Hepatocyte (in vitro differentiated cells): ENCODE measurements around the gene PTPRN2. TPM values are rescaled to one million over a fixed set of nuclear protein-coding genes. Genes with fewer than 3 reads are reported as not detected.

ENCODE experiments used
- DNase-seq: peaks from one replicate; pipeline ENCODE4 v3.0.0-alpha.2; 2016; ENCODE audit warnings: low spot score
- H2AFZ ChIP-seq: fragments of 200-600 bp; sonication (generic); 2 replicates; pipeline ENCODE4 v1.6.0; 2016; ENCODE audit warnings: antibody characterized with exemption, mild to moderate bottlenecking
- H3K27ac ChIP-seq: fragments of 200-600 bp; sonication (generic); 2 replicates; pipeline ENCODE4 v1.5.1; 2016; ENCODE audit warnings: mild to moderate bottlenecking
- H3K27me3 ChIP-seq: fragments of 200-600 bp; sonication (generic); 2 replicates; pipeline ENCODE4 v1.6.1; 2016
- H3K36me3 ChIP-seq: fragments of 200-600 bp; sonication (generic); replicated peaks from 2 replicates; pipeline ENCODE4 v1.5.1; 2016; ENCODE audit warnings: low read depth; ENCODE audit not compliant: insufficient read depth
- H3K4me1 ChIP-seq: fragments of 200-600 bp; sonication (generic); 2 replicates; pipeline ENCODE4 v1.5.1; 2016; ENCODE audit warnings: mild to moderate bottlenecking, moderate library complexity; ENCODE audit not compliant: insufficient read depth
- H3K4me2 ChIP-seq: fragments of 200-600 bp; sonication (generic); 2 replicates; pipeline ENCODE4 v1.6.0; 2016
- H3K4me3 ChIP-seq: fragments of 200-600 bp; sonication (generic); 2 replicates; pipeline ENCODE4 v1.5.1; 2016; ENCODE audit warnings: mild to moderate bottlenecking
- H3K79me2 ChIP-seq: fragments of 200-600 bp; sonication (generic); 2 replicates; pipeline ENCODE4 v1.6.0; 2017; ENCODE audit warnings: mild to moderate bottlenecking
- H3K9me2 ChIP-seq: fragments of 200-600 bp; sonication (generic); replicated peaks from 2 replicates; pipeline ENCODE4 v1.6.0; 2017; ENCODE audit warnings: mild to moderate bottlenecking; ENCODE audit not compliant: insufficient read depth
- H3K9me3 ChIP-seq: fragments of 200-600 bp; sonication (generic); 2 replicates; pipeline ENCODE4 v1.5.1; 2016; ENCODE audit warnings: low read depth, mild to moderate bottlenecking
- H4K20me1 ChIP-seq: fragments of 200-600 bp; sonication (generic); 2 replicates; pipeline ENCODE4 v1.6.0; 2016; ENCODE audit warnings: mild to moderate bottlenecking; ENCODE audit not compliant: insufficient read depth, poor library complexity, severe bottlenecking
- EZH2 ChIP-seq: fragments of 200-600 bp; sonication (generic); IDR thresholded peaks from 2 replicates; pipeline ENCODE4 v1.6.1; 2016; ENCODE audit warnings: antibody characterized with exemption, mild to moderate bottlenecking, borderline replicate concordance
- EZH2phosphoT487 ChIP-seq: fragments of 200-600 bp; sonication (generic); IDR thresholded peaks from one replicate; pipeline ENCODE4 v1.6.1; 2018; ENCODE audit warnings: antibody characterized with exemption, mild to moderate bottlenecking, low read depth, moderate library complexity; ENCODE audit not compliant: unreplicated experiment, severe bottlenecking
- WGBS: methylation state at CpG from one replicate; pipeline ENCODE4 v1.1.6; 2016; ENCODE audit warnings: low lambda C conversion rate; ENCODE audit errors: missing lambda C conversion rate; 5-methylcytosine and 5-hydroxymethylcytosine counted together
- polyA plus RNA-seq: library from polyadenylated mRNA; unstranded; fragments of >200 nt; fragmentation: Nextera tagmentation; extraction: Ambion mirVana; gene quantifications from 2 replicates; pipeline ENCODE4 v1.2.1, GENCODE V29; 2016
- total RNA-seq: library from RNA; depleted of rRNA; stranded (reverse); fragments of >200 nt; gene quantifications from 2 replicates; pipeline ENCODE4 v1.2.3, GENCODE V29; 2014
- TF ChIP-seq, protein P1 (sequence below): fragments of 200-600 bp; sonication (generic); IDR thresholded peaks from 2 replicates; pipeline ENCODE4 v1.5.1; 2016; ENCODE audit warnings: antibody characterized with exemption, mild to moderate bottlenecking; ENCODE audit not compliant: poor library complexity

PTPRN2 gene
- total and polyA plus RNA-seq, 2 experiments from 2014 or later, result 2.1 to 3.3 TPM

DNA sequence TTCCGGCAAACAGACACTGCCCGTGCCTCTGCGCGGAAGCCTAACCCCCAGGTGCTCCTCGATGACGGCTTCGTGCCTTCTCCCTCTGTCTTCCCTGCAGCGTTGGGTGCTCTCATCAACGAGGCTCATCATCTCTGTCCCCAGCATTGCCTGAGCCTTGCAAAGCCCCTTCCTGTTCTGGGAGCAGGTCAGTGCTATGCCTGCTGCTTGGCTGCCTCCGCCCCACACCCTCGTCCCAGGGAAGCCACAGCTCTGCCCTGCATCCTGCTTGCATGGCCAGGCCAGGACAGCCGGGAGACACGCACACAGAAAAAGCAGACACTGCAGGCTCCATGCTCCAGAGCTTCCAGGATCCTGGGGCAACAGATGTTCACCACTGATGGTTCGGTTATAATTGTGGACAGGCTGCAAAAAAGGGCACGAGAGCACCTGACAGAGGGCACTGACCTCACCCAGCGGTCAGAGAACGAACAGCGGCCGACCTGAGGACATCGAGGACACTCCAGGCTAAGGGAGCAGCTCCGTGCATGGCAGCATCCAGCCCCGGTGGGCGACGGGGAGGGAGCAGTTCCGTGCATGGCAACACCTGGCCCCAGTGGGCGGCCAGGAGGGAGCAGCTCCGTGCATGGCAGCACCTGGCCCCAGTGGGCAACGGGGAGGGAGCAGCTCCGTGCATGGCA is 265.5 kb downstream of the PTPRN2 start:
- no peak overlapping the region for H3K27ac ChIP-seq
- TF ChIP-seq EZH2phosphoT487, result no peak
- TF ChIP-seq, protein P1, sequence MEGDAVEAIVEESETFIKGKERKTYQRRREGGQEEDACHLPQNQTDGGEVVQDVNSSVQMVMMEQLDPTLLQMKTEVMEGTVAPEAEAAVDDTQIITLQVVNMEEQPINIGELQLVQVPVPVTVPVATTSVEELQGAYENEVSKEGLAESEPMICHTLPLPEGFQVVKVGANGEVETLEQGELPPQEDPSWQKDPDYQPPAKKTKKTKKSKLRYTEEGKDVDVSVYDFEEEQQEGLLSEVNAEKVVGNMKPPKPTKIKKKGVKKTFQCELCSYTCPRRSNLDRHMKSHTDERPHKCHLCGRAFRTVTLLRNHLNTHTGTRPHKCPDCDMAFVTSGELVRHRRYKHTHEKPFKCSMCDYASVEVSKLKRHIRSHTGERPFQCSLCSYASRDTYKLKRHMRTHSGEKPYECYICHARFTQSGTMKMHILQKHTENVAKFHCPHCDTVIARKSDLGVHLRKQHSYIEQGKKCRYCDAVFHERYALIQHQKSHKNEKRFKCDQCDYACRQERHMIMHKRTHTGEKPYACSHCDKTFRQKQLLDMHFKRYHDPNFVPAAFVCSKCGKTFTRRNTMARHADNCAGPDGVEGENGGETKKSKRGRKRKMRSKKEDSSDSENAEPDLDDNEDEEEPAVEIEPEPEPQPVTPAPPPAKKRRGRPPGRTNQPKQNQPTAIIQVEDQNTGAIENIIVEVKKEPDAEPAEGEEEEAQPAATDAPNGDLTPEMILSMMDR, result no peak
- TF ChIP-seq EZH2, result no peak

GRCh38 chr7:158321056-158321700 is 266.4 kb downstream of the PTPRN2 start:
- Histone ChIP-seq H3K27ac (no peak overlapping the region), H3K9me3 (no peaks in the 10 kb centered on the region), H3K27me3 (no peaks in the 10 kb centered on the region), H3K4me3 (no peak overlapping the region), H3K36me3 (no peaks in the 10 kb centered on the region), H2AFZ (no peak overlapping the region), H4K20me1 (no peaks in the 10 kb centered on the region), H3K4me2 (no peak overlapping the region), H3K4me1 (no peaks in the 10 kb centered on the region), H3K79me2 (no peaks in the 10 kb centered on the region), H3K9me2 (no peaks in the 10 kb centered on the region)
- WGBS, result 84% methylated on average over 28 of the region's 28 CpGs
- DNase-seq, result no peak
- no peak for TF ChIP-seq EZH2phosphoT487
- no peak for TF ChIP-seq EZH2
- TF ChIP-seq, protein P1, result no peak

More for the DNA sequence above, 265.5 kb downstream of the PTPRN2 start:
- no peak overlapping the region for H3K4me2 ChIP-seq
- H3K79me2 ChIP-seq, result no peaks in the 10 kb centered on the region
- no peaks in the 10 kb centered on the region for H3K36me3 ChIP-seq
- H3K4me3 ChIP-seq, result no peak overlapping the region
- H3K9me2 ChIP-seq, result no peaks in the 10 kb centered on the region
- no peak overlapping the region for H2AFZ ChIP-seq
- 77% methylated on average over 29 of the region's 29 CpGs for WGBS
- H3K9me3 ChIP-seq, result no peaks in the 10 kb centered on the region
- no peak for DNase-seq
- no peaks in the 10 kb centered on the region for H3K4me1 ChIP-seq
- no peaks in the 10 kb centered on the region for H3K27me3 ChIP-seq
- H4K20me1 ChIP-seq, result no peaks in the 10 kb centered on the region

DNA sequence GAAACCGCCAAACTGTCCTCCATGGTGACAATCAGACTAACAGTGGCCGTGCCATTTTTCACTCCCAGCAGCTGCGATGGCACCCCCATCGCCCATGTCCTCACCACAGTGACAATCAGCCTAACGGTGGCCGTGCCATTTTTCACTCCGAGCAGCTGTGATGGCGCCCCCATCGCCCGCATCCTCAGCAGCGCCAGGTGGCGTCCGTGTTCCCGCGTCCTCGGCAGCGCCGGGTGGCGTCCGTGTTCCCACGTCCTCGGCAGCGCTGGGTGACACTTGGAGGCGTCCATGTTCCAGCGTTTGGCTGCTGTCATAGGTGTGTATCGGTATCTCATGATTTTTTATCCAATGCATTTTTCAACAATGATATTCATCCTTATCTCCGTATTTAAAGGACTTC is 267.3 kb downstream of the PTPRN2 start:
- H3K4me2 ChIP-seq, result no peak overlapping the region
- H3K9me2 ChIP-seq, result no peaks in the 10 kb centered on the region
- no peak overlapping the region for H2AFZ ChIP-seq
- no peak for DNase-seq
- no peak overlapping the region for H3K4me3 ChIP-seq
- no peaks in the 10 kb centered on the region for H3K27me3 ChIP-seq
- TF ChIP-seq EZH2 (no peak), EZH2phosphoT487 (no peak)
- TF ChIP-seq, protein P1, result no peak
- no peaks in the 10 kb centered on the region for H3K9me3 ChIP-seq
- H3K4me1 ChIP-seq, result no peaks in the 10 kb centered on the region
- no peak overlapping the region for H3K27ac ChIP-seq
- H3K79me2 ChIP-seq, result no peaks in the 10 kb centered on the region
- H4K20me1 ChIP-seq, result no peaks in the 10 kb centered on the region
- no peaks in the 10 kb centered on the region for H3K36me3 ChIP-seq
- 89% methylated on average over 15 of the region's 27 CpGs for WGBS
